ENCODE measurements around the gene TADA3. TPM values are rescaled to one million over a fixed set of nuclear protein-coding genes. Genes with fewer than 3 reads are reported as not detected.
"Not testable (repeated sequence)": the region's sequence is repeated elsewhere in the genome, so short reads cannot be mapped to it uniquely, and the experiment has no call there.

Gene TADA3
- total RNA-seq, 4 donors from 2014 or later = 38.0 to 63.6 (median 55.7) TPM

DNA sequence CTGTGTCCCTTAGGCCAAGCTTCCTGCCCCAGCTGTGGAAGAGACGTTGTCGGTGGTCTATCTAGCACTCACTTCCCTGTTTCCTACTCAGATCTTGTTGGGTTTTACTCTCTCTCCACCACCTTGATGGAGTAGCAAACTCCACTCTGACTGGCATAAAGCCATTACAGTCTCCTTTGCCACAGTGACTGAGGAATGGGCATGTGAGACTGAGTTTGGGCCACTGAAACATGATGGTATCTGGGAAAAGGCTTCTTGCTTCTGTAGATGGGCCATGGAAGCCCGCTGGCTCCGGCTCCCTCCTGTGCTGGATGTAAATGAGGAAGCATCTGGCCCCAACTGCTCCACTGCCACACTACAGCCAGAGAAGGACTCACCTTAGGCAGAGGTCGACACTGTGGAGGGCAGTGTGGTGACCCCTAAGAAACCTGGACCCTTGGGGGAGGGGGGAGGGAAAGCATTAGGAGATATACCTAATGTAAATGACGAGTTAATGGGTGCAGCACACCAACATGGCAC is 13.1 kb downstream of the TADA3 start:
- Histone ChIP-seq H3K27ac (peak overlapping the region in 3 of 4 donors; percentile 34 to 74 (median 68)), H3K36me3 (peaks cover 0 to 42% (median 0%) of the 10 kb centered on the region in 3 donors), H3K27me3 (no peaks in the 10 kb centered on the region), H3K9me3 (no peaks in the 10 kb centered on the region), H3K4me3 (no peak overlapping the region), H3K4me1 (peaks cover 10 to 31% (median 17%) of the 10 kb centered on the region in 4 donors)
- DNase-seq = no peak
- TF ChIP-seq, protein P1, sequence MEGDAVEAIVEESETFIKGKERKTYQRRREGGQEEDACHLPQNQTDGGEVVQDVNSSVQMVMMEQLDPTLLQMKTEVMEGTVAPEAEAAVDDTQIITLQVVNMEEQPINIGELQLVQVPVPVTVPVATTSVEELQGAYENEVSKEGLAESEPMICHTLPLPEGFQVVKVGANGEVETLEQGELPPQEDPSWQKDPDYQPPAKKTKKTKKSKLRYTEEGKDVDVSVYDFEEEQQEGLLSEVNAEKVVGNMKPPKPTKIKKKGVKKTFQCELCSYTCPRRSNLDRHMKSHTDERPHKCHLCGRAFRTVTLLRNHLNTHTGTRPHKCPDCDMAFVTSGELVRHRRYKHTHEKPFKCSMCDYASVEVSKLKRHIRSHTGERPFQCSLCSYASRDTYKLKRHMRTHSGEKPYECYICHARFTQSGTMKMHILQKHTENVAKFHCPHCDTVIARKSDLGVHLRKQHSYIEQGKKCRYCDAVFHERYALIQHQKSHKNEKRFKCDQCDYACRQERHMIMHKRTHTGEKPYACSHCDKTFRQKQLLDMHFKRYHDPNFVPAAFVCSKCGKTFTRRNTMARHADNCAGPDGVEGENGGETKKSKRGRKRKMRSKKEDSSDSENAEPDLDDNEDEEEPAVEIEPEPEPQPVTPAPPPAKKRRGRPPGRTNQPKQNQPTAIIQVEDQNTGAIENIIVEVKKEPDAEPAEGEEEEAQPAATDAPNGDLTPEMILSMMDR (IDR thresholded peaks at IDR 0.05) = no peak
- no peak for TF ChIP-seq POLR2A (IDR thresholded peaks at IDR 0.05)

DNA sequence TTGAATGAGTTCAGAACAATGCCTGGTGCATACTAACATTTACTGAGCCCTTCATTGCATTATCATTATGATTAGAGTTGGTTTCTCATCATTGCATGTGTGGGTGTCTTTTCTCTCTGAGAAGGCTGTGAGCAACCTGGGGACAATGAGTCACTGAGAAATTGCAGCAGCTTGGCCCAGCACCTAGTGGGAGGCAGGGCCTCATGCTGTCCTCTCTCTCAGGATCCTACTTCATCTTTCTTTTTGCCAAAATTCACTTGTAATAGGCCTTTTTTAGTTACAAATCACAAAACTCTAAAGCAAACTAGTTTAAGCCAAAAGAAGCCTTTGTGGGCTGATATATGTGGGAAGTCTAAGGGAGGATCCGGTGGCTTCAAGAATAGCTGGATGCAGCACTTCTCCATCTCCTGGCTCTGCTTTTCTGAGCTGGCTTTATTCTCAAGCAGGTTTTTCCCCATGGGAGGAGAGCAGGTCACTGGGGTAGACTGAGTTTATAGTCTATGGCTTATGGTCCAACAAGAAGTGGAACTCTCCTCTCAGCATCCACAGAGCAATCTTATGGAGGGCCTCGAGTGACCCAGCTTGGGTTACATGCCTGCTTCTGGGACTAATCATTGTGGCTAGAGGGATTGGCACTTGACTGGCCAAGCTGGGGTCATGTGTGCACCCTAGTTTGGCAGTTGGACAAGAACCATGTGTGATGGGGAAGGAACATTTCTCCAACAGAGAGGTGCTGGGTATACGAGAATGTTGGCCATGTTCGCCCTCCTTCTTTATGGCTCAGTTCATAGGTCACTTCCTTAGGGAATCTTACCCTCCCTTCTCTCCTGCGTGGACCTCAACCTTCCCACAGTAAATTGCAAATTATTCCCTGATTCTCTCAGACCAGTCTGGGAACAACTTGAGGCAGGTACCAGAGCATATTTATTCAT is 13.9 kb downstream of the TADA3 start:
- DNase-seq = no peak
- peaks cover 10 to 31% (median 17%) of the 10 kb centered on the region in 4 donors for H3K4me1 ChIP-seq
- H3K36me3 ChIP-seq = peaks cover 0 to 34% (median 0%) of the 10 kb centered on the region in 3 donors
- no peak overlapping the region for H3K4me3 ChIP-seq
- H3K9me3 ChIP-seq = no peaks in the 10 kb centered on the region
- no peaks in the 10 kb centered on the region for H3K27me3 ChIP-seq
- TF ChIP-seq, protein P1 (IDR thresholded peaks at IDR 0.05) = no peak
- TF ChIP-seq POLR2A (IDR thresholded peaks at IDR 0.05) = no peak
- peak overlapping the region in 2 of 4 donors; percentile 34 to 74 for H3K27ac ChIP-seq

DNA sequence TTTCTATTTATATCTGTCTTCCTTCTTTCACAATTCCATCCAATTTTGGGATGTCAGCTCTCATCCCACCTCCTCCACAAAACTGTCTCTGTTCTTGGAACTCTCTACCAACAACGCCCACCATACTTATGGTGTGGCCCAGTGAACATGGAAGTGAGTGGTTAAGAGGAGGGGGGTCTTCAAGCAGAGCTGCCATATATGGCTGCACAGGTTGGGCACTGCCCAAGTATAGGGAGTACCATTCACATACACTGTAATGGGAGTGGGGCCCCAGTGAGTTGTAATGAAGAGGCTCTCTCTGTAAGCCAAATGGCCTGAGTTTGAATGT is 14.6 kb downstream of the TADA3 start:
- no peak overlapping the region for H3K4me3 ChIP-seq
- H3K27me3 ChIP-seq = no peaks in the 10 kb centered on the region
- TF ChIP-seq POLR2A (IDR thresholded peaks at IDR 0.05) = no peak
- TF ChIP-seq, protein P1 (IDR thresholded peaks at IDR 0.05) = no peak
- no peak overlapping the region for H3K27ac ChIP-seq
- peaks cover 10 to 31% (median 17%) of the 10 kb centered on the region in 4 donors for H3K4me1 ChIP-seq
- no peaks in the 10 kb centered on the region for H3K9me3 ChIP-seq
- no peak for DNase-seq
- peaks cover 0 to 28% (median 0%) of the 10 kb centered on the region in 3 donors for H3K36me3 ChIP-seq

DNA sequence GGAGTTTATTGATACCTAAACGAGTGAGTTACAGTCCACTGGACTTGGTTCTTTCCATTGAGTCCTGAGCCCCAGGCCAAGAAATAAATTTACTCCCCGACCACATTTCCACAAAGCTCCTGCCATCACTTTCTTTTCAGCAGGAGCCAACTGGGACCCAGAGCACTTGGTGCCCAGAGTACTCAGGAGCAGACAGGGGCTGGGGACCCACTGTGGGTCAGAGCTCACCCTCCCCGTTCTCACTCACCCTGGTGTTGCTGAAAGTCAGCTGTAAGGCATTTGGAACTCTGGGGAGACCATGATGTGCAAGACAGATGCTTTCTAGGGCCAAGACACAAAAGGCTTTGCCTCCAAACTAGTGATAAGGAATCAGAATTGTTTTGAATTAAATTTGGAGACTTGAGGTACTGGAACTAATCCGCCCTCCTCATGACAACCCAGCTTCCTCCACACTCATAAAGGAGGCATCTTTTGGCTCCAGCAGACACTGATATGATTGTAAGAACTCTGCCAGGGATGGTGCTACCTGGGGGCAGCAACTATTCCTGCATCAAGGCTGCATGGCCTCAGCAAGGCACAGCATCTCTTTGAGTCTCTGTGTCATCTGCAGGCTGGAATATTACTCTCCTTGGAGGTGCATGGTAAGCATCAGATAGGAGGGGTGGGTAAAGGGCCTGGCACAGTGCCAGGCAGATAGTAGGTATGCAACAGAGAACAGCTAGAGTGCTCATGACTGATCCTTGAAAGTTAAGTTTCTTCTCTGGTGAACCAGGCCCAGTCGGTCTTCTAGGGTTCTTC is 15.2 kb downstream of the TADA3 start:
- Histone ChIP-seq H3K27me3 (no peaks in the 10 kb centered on the region), H3K36me3 (peaks cover 0 to 22% (median 0%) of the 10 kb centered on the region in 3 donors), H3K4me1 (peaks cover 10 to 31% (median 17%) of the 10 kb centered on the region in 4 donors), H3K9me3 (no peaks in the 10 kb centered on the region), H3K27ac (no peak overlapping the region), H3K4me3 (no peak overlapping the region)
- DNase-seq = no peak
- TF ChIP-seq POLR2A (IDR thresholded peaks at IDR 0.05) = no peak
- TF ChIP-seq, protein P1 (IDR thresholded peaks at IDR 0.05) = no peak

DNA sequence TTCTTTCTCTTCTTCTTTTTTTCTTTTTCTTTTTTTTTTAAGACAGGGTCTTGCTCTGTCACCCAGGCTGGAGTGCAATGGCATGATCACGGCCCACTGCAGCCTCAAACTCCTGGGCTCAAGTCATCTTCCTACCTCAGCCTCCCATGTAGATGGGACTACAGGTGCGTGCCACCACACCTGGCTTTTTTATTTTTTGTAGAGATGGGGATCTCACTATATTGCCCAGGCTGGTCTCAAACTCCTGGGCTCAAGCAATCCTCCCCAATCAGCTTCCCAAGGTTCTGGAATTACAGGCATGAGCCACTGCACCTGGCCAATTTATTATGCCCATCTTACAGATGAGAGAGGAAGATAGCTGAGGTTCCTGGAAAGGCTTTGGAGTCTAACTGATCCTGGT is 21.3 kb downstream of the TADA3 start:
- Histone ChIP-seq H3K4me1 (peaks cover 0 to 22% (median 6%) of the 10 kb centered on the region in 4 donors), H3K27ac (peak overlapping the region in 1 of 4 donors; percentile 82)
- not testable (repeated sequence) for H3K4me3 ChIP-seq, H3K27me3 ChIP-seq, H3K36me3 ChIP-seq, DNase-seq, H3K9me3 ChIP-seq

Data from Peyer's patch (tissue), 4 donors.